ENCODE data around the gene SNX9.
"Not testable (repeated sequence)": the region's sequence is repeated elsewhere in the genome, so short reads cannot be mapped to it uniquely, and the experiment has no call there.

Gene SNX9

DNA sequence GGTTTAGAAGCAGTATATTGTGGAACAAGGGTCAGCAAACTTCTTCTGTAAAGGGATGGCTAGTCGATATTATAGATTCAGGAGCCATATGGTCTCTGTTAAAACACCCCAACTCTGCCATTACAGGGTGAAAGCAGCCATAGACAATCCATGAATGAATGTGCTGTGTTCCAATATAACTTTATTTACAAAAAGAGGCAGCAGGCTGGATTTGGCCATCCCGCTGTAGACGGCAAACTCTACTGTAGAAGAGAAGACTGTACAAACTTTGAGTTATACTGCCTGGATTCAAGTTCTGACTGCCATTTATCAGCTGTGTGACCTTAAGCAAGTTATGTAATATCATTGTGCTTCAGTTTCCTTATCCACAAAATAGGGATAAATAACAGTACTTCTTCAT lies 33.7 kb upstream of the SNX9 start:
- DNase-seq (ENCODE audit: low read depth, low spot score): no peak
- ChIA-PET CTCF (interaction anchor here (1.8 kb wide), 1 partner anchor 33 kb away, joined by 4 read pairs; no protein-coding TSS in a partner anchor), POLR2A (no interaction called here)
- TF ChIP-seq, protein P1, sequence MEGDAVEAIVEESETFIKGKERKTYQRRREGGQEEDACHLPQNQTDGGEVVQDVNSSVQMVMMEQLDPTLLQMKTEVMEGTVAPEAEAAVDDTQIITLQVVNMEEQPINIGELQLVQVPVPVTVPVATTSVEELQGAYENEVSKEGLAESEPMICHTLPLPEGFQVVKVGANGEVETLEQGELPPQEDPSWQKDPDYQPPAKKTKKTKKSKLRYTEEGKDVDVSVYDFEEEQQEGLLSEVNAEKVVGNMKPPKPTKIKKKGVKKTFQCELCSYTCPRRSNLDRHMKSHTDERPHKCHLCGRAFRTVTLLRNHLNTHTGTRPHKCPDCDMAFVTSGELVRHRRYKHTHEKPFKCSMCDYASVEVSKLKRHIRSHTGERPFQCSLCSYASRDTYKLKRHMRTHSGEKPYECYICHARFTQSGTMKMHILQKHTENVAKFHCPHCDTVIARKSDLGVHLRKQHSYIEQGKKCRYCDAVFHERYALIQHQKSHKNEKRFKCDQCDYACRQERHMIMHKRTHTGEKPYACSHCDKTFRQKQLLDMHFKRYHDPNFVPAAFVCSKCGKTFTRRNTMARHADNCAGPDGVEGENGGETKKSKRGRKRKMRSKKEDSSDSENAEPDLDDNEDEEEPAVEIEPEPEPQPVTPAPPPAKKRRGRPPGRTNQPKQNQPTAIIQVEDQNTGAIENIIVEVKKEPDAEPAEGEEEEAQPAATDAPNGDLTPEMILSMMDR (IDR thresholded peaks at IDR 0.05; ENCODE audit: insufficient read depth, low read length, missing control alignments): no peak
- no peak overlapping the region for H3K4me3 ChIP-seq (ENCODE audit: low read depth, low read length)

DNA sequence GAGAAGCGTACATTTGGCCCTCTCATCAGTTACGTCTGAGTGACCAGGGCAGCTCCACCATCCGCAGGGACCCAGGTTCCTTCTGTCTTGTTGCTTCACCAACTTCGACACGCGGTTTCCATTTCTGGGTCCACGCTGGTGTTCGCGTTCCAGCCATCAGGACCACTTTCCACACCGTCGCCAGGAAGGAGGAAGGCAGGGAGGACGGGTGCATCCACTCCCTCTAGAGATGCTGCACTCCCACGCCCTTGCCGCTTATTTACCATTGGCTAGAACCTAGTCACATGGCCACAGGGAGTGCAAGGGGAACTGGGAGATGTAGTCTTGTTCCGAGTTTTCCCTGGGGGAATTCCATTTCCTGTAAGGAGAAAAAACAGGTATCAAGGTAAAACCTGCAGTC lies 33.2 kb upstream of the SNX9 start:
- CTCF ChIA-PET: interaction anchor here (1.8 kb wide), 1 partner anchor 33 kb away, joined by 4 read pairs; no protein-coding TSS in a partner anchor
- POLR2A ChIA-PET: no interaction called here
- no peak for DNase-seq (ENCODE audit: low read depth, low spot score)
- H3K4me3 ChIP-seq (ENCODE audit: low read depth, low read length): no peak overlapping the region
- TF ChIP-seq, protein P1 (IDR thresholded peaks at IDR 0.05; ENCODE audit: insufficient read depth, low read length, missing control alignments): no peak

DNA sequence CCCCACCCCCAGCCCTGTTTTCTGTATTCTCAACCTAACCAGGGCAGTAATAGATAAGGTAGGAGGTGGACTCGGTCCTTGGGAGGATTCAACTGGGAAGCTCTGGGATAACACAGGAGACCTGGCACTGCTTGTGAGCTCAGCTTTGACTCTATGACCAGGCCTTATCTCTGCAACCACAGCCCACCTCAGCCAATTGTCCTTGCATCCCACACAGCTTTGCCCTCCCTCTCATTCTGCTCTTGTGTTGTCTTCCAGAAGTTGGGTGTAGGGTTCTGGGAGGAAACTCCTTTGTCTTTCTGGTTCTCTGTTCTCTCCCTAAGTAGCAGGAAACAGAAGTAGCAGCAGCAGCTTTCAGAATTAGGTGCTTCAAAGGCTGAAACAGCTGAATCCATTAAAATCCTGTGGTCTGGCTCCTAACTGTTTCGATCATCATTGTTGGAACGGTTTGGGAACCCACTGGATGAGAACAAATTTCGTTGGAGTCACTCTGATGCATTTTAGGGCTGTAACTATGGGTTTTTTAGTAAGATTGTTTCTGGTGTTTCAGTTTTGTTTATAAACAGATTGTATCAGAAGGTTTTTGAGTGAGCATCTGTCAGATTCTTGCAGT lies 32.4 kb upstream of the SNX9 start:
- no peak overlapping the region for H3K4me3 ChIP-seq (ENCODE audit: low read depth, low read length)
- ChIA-PET CTCF (no interaction called here), POLR2A (no interaction called here)
- TF ChIP-seq, protein P1 (IDR thresholded peaks at IDR 0.05; ENCODE audit: insufficient read depth, low read length, missing control alignments): no peak
- DNase-seq (ENCODE audit: low read depth, low spot score): no peak

DNA sequence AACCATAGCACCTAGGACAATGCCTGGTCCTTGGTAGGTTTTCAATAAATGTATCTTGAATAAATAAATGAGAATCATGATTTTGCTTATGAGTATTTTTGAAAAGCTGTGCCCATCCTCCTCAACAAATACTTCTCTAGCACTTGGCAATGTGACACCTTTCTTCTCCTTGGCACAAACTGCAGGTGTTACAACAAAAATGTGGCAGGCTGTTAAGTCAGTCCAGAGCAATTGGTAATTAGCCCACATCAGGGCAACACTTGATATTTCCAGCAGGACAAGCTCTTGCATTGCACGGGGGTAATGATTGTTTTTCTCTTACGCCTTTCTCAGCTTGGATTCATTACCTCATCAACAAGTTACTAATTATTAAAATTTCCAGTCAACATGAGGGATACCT lies 31.6 kb upstream of the SNX9 start:
- ChIA-PET POLR2A (no interaction called here), CTCF (no interaction called here)
- DNase-seq (ENCODE audit: low read depth, low spot score): no peak
- H3K4me3 ChIP-seq (ENCODE audit: low read depth, low read length): no peak overlapping the region
- TF ChIP-seq, protein P1 (IDR thresholded peaks at IDR 0.05; ENCODE audit: insufficient read depth, low read length, missing control alignments): no peak

DNA sequence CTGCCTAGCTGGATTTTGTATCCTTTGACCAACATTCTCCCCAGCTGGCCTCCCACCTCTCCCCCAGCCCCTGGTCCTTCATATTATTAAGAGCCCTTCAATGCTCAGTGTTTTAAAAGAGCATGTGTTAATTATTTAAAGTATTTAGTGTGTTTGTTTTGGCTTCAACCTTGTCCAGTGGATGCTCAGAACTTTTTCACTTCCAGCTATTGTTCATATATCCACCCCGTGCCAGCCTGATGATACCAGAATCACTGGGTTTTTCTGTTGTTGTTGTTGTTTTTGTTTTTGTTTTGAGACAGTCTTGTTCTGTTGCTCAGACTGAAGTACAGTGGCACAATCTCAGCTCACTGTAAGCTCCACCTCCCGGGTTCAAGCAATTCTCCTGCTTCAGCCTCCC lies 30.4 kb upstream of the SNX9 start:
- no peak for DNase-seq (ENCODE audit: low read depth, low spot score)
- ChIA-PET POLR2A (interaction anchor here (0.6 kb wide), 1 partner anchor 136 kb away, joined by 4 read pairs; no protein-coding TSS in a partner anchor), CTCF (interaction anchor here (1.8 kb wide), 1 partner anchor 14 kb away, joined by 5 read pairs; no protein-coding TSS in a partner anchor)
- TF ChIP-seq, protein P1 (IDR thresholded peaks at IDR 0.05; ENCODE audit: insufficient read depth, low read length, missing control alignments): no peak
- no peak overlapping the region for H3K4me3 ChIP-seq (ENCODE audit: low read depth, low read length)

DNA sequence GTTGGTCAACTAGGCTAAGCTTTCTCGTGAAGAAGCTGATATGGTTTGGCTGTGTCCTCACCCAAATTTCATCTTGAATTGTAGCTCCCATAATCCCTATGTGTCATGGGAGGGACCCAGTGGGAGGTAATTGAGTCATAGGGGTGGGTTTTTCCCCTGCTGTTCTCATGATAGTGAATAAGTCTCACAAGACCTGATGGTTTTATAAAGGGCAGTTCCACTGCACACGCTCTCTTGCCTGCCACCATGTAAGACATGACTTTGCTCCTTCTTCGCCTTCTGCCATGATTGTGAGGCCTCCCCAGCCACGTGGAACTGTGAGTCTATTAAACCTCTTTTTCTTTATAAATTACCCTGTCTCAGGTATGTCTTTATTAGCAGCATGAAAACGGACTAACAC lies 29.0 kb upstream of the SNX9 start:
- POLR2A ChIA-PET; H3K4me3 ChIP-seq (ENCODE audit: low read depth, low read length); DNase-seq (ENCODE audit: low read depth, low spot score): not testable (repeated sequence)
- CTCF ChIA-PET: interaction anchor here (1.1 to 1.8 kb wide), 2 partner anchors 13 to 38 kb away, joined by 4 to 5 read pairs; no protein-coding TSS in a partner anchor

DNA sequence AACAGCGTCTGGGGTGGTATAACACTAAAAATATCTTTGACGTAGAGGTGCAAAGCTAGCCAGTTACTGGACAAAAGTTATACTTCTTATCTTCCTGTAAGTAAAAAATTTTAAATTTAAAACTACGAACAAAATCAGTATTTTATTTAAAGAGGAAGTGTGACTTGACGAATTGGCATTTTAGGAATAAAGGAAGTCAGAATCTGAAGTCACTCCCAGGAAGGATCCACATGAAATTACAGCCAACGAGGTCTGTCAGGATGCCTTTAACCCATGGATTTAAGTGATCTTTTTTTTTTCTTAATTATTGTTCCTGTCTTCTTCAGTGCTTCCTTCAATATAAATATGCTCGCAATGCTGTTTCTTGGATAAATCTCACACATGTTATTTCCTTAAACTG lies 27.2 kb upstream of the SNX9 start:
- ChIA-PET CTCF (no interaction called here), POLR2A (no interaction called here)
- TF ChIP-seq, protein P1 (IDR thresholded peaks at IDR 0.05; ENCODE audit: insufficient read depth, low read length, missing control alignments): no peak
- no peak overlapping the region for H3K4me3 ChIP-seq (ENCODE audit: low read depth, low read length)
- DNase-seq (ENCODE audit: low read depth, low spot score): no peak

All from AG04449 (cell line).